ENCODE data around the gene PTPRN.

DNA sequence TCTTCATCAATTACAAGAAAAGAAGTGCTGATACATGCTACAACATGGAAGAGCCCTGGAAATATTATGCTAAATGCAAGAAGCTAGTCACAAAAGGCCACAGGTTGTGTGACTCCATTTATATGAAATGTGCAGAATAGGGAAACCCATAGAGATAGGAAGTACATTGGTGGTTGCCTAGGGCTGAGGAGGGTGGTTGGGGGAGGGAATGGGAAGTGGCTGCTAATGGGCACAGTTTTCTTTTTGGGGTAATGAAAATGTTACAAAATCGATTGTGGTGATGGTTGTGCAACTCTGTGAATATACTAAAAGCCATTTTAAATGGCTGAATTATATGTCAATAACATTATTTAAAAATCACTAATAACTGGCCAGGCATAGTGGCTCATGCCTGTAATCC is 47.6 kb upstream of the PTPRN start:
- TF ChIP-seq RAD21 (IDR thresholded peaks at IDR 0.05; ENCODE audit: low read depth) (no peak), EZH2 (IDR thresholded peaks at IDR 0.05) (no peak)
- TF ChIP-seq, protein P1, sequence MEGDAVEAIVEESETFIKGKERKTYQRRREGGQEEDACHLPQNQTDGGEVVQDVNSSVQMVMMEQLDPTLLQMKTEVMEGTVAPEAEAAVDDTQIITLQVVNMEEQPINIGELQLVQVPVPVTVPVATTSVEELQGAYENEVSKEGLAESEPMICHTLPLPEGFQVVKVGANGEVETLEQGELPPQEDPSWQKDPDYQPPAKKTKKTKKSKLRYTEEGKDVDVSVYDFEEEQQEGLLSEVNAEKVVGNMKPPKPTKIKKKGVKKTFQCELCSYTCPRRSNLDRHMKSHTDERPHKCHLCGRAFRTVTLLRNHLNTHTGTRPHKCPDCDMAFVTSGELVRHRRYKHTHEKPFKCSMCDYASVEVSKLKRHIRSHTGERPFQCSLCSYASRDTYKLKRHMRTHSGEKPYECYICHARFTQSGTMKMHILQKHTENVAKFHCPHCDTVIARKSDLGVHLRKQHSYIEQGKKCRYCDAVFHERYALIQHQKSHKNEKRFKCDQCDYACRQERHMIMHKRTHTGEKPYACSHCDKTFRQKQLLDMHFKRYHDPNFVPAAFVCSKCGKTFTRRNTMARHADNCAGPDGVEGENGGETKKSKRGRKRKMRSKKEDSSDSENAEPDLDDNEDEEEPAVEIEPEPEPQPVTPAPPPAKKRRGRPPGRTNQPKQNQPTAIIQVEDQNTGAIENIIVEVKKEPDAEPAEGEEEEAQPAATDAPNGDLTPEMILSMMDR (IDR thresholded peaks at IDR 0.05 in 2 of 3, conservative IDR thresholded peaks at IDR 0.05 in 1 of 3; ENCODE audit: borderline replicate concordance in 1 of 3, insufficient read depth in 1 of 3, low read depth in 2 of 3, low read length in 2 of 3), result no peak
- TF ChIP-seq, protein P2, sequence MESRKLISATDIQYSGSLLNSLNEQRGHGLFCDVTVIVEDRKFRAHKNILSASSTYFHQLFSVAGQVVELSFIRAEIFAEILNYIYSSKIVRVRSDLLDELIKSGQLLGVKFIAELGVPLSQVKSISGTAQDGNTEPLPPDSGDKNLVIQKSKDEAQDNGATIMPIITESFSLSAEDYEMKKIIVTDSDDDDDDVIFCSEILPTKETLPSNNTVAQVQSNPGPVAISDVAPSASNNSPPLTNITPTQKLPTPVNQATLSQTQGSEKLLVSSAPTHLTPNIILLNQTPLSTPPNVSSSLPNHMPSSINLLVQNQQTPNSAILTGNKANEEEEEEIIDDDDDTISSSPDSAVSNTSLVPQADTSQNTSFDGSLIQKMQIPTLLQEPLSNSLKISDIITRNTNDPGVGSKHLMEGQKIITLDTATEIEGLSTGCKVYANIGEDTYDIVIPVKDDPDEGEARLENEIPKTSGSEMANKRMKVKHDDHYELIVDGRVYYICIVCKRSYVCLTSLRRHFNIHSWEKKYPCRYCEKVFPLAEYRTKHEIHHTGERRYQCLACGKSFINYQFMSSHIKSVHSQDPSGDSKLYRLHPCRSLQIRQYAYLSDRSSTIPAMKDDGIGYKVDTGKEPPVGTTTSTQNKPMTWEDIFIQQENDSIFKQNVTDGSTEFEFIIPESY (IDR thresholded peaks at IDR 0.05; ENCODE audit: extremely low read depth, insufficient replicate concordance, low read length), result no peak

Data from HCT116 (cell line).